K562 (cell line): ENCODE measurements around the gene PNLIPRP2. TPM values are rescaled to one million over a fixed set of nuclear protein-coding genes. Genes with fewer than 3 reads are reported as not detected.

ENCODE experiments used
- ATAC-seq: fragments of 200-7000 bp; cut with Tn5 transposase; 3 replicates; pipeline ENCODE4 v1.9.1; 2020; ENCODE audit warnings: moderate library complexity
- BruUV-seq: library from RNA; stranded (reverse); fragments of 400-500 nt; replicated peaks from 2 replicates; lab custom pipeline; 2021; lab: Mats Ljungman, UMichigan
- CTCF ChIA-PET: fragments of 300-600 bp; formaldehyde crosslinking; extraction: SDS; loops from one replicate; lab custom pipeline; 2021; ENCODE audit warnings: low intra/inter-chr PET ratio; lab: Yijun Ruan, JAX
- POLR2A ChIA-PET: fragments of 300-600, 350-650 bp; sonication (Branson Sonifier 250); formaldehyde crosslinking; extraction: SDS; loops from one replicate; lab custom pipeline; 2021; ENCODE audit warnings: antibody characterized with exemption, inconsistent platforms; lab: Yijun Ruan, JAX
- DNase-seq, 4 experiments: peaks; one replicate each; pipeline versions ENCODE4 v3.0.0 to v3.0.0-alpha.2; 2011 to 2018; ENCODE audit warnings: low spot score in 3 of 4, mixed read lengths in 3 of 4; ENCODE audit errors: extremely low read depth in 1 of 4
- FAIRE-seq: peaks from 2 replicates; lab custom pipeline; 2011; peaks lifted over from hg19 to GRCh38; lab: Jason Lieb, UNC
- H2AFZ ChIP-seq: 2 replicates; pipeline ENCODE4 v1.6.0; 2011; ENCODE audit warnings: low read depth, low read length, control low read depth, inconsistent platforms
- H3K27ac ChIP-seq: fragments of 200-600 bp; 3 replicates; pipeline ENCODE4 v1.8.0; 2011; ENCODE audit warnings: low read depth, mild to moderate bottlenecking, control low read depth, inconsistent platforms, low read length, moderate library complexity, mixed read lengths; ENCODE audit errors: extremely low read depth
- H3K27me3 ChIP-seq, 2 experiments: fragments of 300-600 bp in 1 of 2; 2 replicates in 1 of 2; 3 replicates in 1 of 2; pipeline versions ENCODE4 v1.6.0 to v1.8.0; 2011; ENCODE audit warnings: inconsistent platforms in 2 of 2, low read length in 2 of 2, mild to moderate bottlenecking in 1 of 2, mixed read lengths in 1 of 2, moderate library complexity in 1 of 2; ENCODE audit not compliant: control insufficient read depth in 2 of 2, insufficient read depth in 2 of 2
- H3K36me3 ChIP-seq: fragments of 300-600 bp; 3 replicates; pipeline ENCODE4 v1.8.0; 2011; ENCODE audit warnings: mild to moderate bottlenecking, low read length, inconsistent platforms; ENCODE audit not compliant: control insufficient read depth, insufficient read depth
- H3K4me1 ChIP-seq, 2 experiments: fragments of 200-600 bp in 1 of 2; replicated peaks in 1 of 2; 2 replicates in 1 of 2; 3 replicates in 1 of 2; pipeline versions ENCODE4 v1.5.1 to v1.8.0; 2011; ENCODE audit warnings: inconsistent platforms in 2 of 2, low read length in 2 of 2, mild to moderate bottlenecking in 1 of 2, mixed read lengths in 1 of 2, moderate library complexity in 1 of 2; ENCODE audit not compliant: control insufficient read depth in 2 of 2, insufficient read depth in 2 of 2
- H3K4me2 ChIP-seq: 2 replicates; pipeline ENCODE4 v1.6.1; 2011; ENCODE audit warnings: low read length, control low read depth, inconsistent platforms, mixed read lengths; ENCODE audit not compliant: insufficient read depth
- H3K4me3 ChIP-seq: fragments of 200-600 bp; sonication (generic), shearing (Covaris generic); 2 replicates; pipeline ENCODE4 v1.5.1; 2016; ENCODE audit warnings: control low read depth, inconsistent platforms
- H3K79me2 ChIP-seq: fragments of 200-600 bp; 3 replicates; pipeline ENCODE4 v1.8.0; 2011; ENCODE audit warnings: low read length, inconsistent platforms; ENCODE audit not compliant: control insufficient read depth, insufficient read depth
- H3K9ac ChIP-seq, 2 experiments: 2 replicates each; pipeline versions ENCODE4 v1.6.0 to v1.6.1; 2011; ENCODE audit warnings: low read depth in 2 of 2, low read length in 2 of 2, control low read depth in 1 of 2, inconsistent platforms in 1 of 2, mild to moderate bottlenecking in 1 of 2, mixed read lengths in 1 of 2; ENCODE audit not compliant: insufficient read depth in 1 of 2
- H3K9me1 ChIP-seq: one replicate; pipeline ENCODE4 v1.6.0; 2011; ENCODE audit warnings: inconsistent platforms, mild to moderate bottlenecking, low read length, moderate library complexity; ENCODE audit not compliant: control insufficient read depth, insufficient read depth
- H3K9me3 ChIP-seq: replicated peaks from 2 replicates; pipeline ENCODE4 v1.5.1; 2011; ENCODE audit warnings: low read depth, low read length, inconsistent platforms; ENCODE audit not compliant: control insufficient read depth, insufficient read depth
- H4K20me1 ChIP-seq: replicated peaks from 2 replicates; pipeline ENCODE4 v1.6.1; 2011; ENCODE audit warnings: low read length, inconsistent platforms, mixed read lengths; ENCODE audit not compliant: control insufficient read depth, insufficient read depth
- CREB1 ChIP-seq, 2 experiments: sonication (generic) in 1 of 2; formaldehyde crosslinking in 1 of 2; IDR thresholded peaks; 2 replicates each; pipeline versions ENCODE4 v1.6.1 to v1.8.0; 2012 to 2022; ENCODE audit warnings: inconsistent platforms in 1 of 2, mild to moderate bottlenecking in 1 of 2, missing genetic modification reagents in 1 of 2, moderate library complexity in 1 of 2
- E2F8 ChIP-seq: fragments of 450-650 bp; IDR thresholded peaks from 2 replicates; pipeline ENCODE4 v1.7.1; 2018; ENCODE audit warnings: mild to moderate bottlenecking, low read depth; ENCODE audit not compliant: partially characterized antibody
- HDAC1 ChIP-seq, 2 experiments: fragments of 450-650 bp; IDR thresholded peaks; 2 replicates each; pipeline ENCODE4 v1.6.1; 2016 to 2017; ENCODE audit warnings: inconsistent platforms in 1 of 2, mild to moderate bottlenecking in 1 of 2, moderate library complexity in 1 of 2
- RFX1 ChIP-seq: fragments of 450-650 bp; IDR thresholded peaks from 2 replicates; pipeline ENCODE4 v1.6.1; 2016; ENCODE audit warnings: mild to moderate bottlenecking, moderate library complexity
- TEAD2 ChIP-seq: fragments of 450-650 bp; IDR thresholded peaks from 2 replicates; pipeline ENCODE4 v1.6.1; 2016; ENCODE audit warnings: missing genetic modification characterization, control low read depth, missing compliant biosample characterization
- ZBTB12 ChIP-seq: fragments of 250-450 bp; sonication (Bioruptor Pico); IDR thresholded peaks from 2 replicates; pipeline ENCODE4 v1.4.0; 2020
- ZNF655 ChIP-seq: fragments of 250-450 bp; sonication (Bioruptor Pico); IDR thresholded peaks from 2 replicates; pipeline ENCODE4 v1.5.0; 2021
- WGBS: fragments of 100-300 bp; shearing (Covaris generic); methylation state at CpG from one replicate; pipeline ENCODE4 v1.1.6; 2016; ENCODE audit warnings: low coverage, mixed read lengths; ENCODE audit not compliant: insufficient coverage; ENCODE audit errors: missing lambda C conversion rate; 5-methylcytosine and 5-hydroxymethylcytosine counted together
- in situ Hi-C: fragments of 300-500 bp; cut with MboI; formaldehyde crosslinking; loops from 4 replicates; pipeline ENCODE4 v1.15.0; 2018; ENCODE audit warnings: inconsistent platforms, mixed read lengths
- intact Hi-C: fragments of 100-400 bp; cut with micrococcal nuclease; formaldehyde crosslinking; loops from 2 replicates; pipeline ENCODE4 v1.14.2; 2022
- polyA plus RNA-seq, 8 experiments: library from polyadenylated mRNA; depleted of rRNA in 4 of 8; stranded (reverse) in 5 of 8; unstranded in 3 of 8; fragments of >200 nt; fragmentation: Nextera tagmentation in 2 of 8; fragmentation: Illumina TruSeq in 1 of 8; extraction: Ambion mirVana in 2 of 8; extraction: Trizol in 1 of 8; gene quantifications; 2 replicates each; pipeline versions ENCODE4 v1.2.1 to v1.2.3, GENCODE V29; 2011 to 2014; ENCODE audit warnings: inconsistent platforms in 1 of 8, missing spikeins in 1 of 8
- total RNA-seq, 7 experiments: library from RNA; depleted of rRNA in 6 of 7; stranded (reverse); fragments of >200 nt in 6 of 7; fragmentation: Illumina TruSeq in 2 of 7; extraction: Trizol in 2 of 7; gene quantifications; 2 replicates each; pipeline versions ENCODE4 v1.2.1 to v1.2.3, GENCODE V29; 2011 to 2021; ENCODE audit warnings: low replicate concordance in 1 of 7

The PNLIPRP2 gene
- total and polyA plus RNA-seq, 9 of the 15 experiments (the other 6 are each of a cell fraction or from before 2014, with no cell fraction given), result 0.38 TPM; not detected in 8

DNA sequence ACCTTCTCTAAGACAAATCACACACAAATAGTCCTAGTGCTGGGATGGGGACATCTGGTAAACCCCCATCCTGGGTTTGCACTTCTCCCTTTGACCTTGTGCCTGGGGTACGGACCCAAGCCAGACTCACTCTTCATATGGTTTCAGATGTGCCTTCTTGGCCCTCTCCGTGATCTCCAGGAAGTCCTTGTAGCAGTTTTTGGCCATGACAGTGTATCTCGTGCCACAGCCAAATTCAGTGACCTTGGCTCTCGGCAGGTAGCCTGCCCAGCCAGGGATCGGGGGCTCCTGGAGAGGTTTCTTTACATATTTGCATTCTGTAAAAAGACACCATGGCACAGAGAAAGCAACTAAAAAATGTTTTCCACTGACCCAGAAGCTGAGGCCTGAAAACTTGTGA, 43.9 kb downstream of the PNLIPRP2 start (continued):
- TF ChIP-seq CREB1 (IDR thresholded peaks at IDR 0.05) (no peak), CREB1 (CRISPR knock-in tag; IDR thresholded peaks at IDR 0.05) (no peak), RFX1 (no peak), HDAC1 (IDR thresholded peaks at IDR 0.05) (no peak), ZNF655 (CRISPR knock-in tag) (no peak)

DNA sequence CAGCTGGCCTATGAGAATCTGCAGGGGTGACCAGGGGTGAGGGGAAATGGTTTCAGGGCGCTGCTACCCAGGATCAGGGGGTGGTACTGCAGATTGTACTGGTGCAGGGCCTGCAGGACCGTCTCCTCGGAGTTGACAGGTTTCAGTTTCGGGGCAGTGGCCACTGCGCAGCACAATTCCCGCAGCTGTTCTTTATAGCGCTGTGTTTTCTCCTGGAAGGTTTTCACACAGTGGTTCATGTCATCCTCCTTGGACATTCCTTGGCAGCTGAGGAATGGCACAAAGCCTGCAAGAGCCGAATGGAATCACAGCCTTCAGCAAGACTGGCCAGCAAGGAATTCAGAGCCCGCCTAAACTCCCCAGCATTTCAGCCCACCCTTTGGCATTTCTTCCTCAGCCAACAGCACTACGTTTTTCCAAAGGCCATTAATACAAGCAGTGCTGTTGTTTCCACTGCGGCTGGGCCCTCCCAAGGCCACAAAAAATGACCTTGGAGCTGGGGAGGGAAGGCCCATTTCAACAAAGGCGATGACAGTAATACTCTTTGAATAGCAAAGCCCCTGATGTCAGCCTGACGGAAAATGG, 44.9 kb downstream of the PNLIPRP2 start:
- no peak for FAIRE-seq
- H3K9ac ChIP-seq, result no peak overlapping the region
- 0% methylated on average over 7 of the region's 13 CpGs for WGBS
- ChIA-PET CTCF (no interaction called here), POLR2A (no interaction called here)
- H3K4me1 ChIP-seq, result peaks cover 0 to 6% of the 10 kb centered on the region in 2 experiments; a peak in 2 of 5 replicates
- no peak for ATAC-seq
- H3K9me3 ChIP-seq, result no peaks in the 10 kb centered on the region
- DNase-seq, result no peak
- H3K4me3 ChIP-seq, result no peak overlapping the region
- no peaks in the 10 kb centered on the region for H3K36me3 ChIP-seq
- H3K4me2 ChIP-seq, result no peak overlapping the region
- no peak overlapping the region for H3K27ac ChIP-seq
- H3K9me1 ChIP-seq, result no peaks in the 10 kb centered on the region
- H3K79me2 ChIP-seq, result no peaks in the 10 kb centered on the region
- in situ Hi-C loops (no loop called here), intact Hi-C loops (no loop called here)
- no TSS peak for BruUV-seq
- TF ChIP-seq TEAD2 (tag), result no peak
- no peak for TF ChIP-seq E2F8
- no peak for TF ChIP-seq ZBTB12 (CRISPR knock-in tag)
- H3K27me3 ChIP-seq, result peaks cover 0 to 23% of the 10 kb centered on the region in 2 experiments; a peak in 2 of 5 replicates
- H4K20me1 ChIP-seq, result no peaks in the 10 kb centered on the region
- no peak overlapping the region for H2AFZ ChIP-seq
